ENCODE data around the gene HCAR2. TPM values are rescaled to one million over a fixed set of nuclear protein-coding genes. Genes with fewer than 3 reads are reported as not detected.

The HCAR2 gene
- total RNA-seq, 4 donors from 2014 or later: 0.18 TPM; not detected in 3

DNA sequence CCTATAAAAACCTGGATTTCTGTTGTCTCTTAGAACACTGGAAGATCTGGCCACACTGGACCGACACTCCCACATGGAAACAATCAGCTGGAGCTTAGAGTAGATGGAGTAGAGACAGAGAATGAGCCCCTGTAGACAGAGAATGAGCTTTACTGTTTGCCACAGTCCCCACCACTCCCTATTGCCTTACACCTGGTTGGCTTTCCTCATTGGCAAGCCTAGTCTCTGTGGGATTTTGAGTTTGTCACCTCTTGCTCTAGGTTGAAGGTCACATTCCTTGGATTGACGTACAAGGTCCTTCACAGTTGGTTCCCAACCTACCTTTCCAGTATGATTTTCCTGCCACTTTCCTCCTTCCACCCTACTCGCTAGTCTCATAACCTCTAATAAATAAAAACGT, 29.5 kb upstream of the HCAR2 start:
- TF ChIP-seq, protein P1, sequence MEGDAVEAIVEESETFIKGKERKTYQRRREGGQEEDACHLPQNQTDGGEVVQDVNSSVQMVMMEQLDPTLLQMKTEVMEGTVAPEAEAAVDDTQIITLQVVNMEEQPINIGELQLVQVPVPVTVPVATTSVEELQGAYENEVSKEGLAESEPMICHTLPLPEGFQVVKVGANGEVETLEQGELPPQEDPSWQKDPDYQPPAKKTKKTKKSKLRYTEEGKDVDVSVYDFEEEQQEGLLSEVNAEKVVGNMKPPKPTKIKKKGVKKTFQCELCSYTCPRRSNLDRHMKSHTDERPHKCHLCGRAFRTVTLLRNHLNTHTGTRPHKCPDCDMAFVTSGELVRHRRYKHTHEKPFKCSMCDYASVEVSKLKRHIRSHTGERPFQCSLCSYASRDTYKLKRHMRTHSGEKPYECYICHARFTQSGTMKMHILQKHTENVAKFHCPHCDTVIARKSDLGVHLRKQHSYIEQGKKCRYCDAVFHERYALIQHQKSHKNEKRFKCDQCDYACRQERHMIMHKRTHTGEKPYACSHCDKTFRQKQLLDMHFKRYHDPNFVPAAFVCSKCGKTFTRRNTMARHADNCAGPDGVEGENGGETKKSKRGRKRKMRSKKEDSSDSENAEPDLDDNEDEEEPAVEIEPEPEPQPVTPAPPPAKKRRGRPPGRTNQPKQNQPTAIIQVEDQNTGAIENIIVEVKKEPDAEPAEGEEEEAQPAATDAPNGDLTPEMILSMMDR (IDR thresholded peaks at IDR 0.05 in 4 of 5, conservative IDR thresholded peaks at IDR 0.05 in 1 of 5): no peak
- no peak for TF ChIP-seq POLR2A (IDR thresholded peaks at IDR 0.05)
- DNase-seq (no peak), ATAC-seq (no peak)
- no peak overlapping the region for H3K27ac ChIP-seq
- in situ Hi-C loops (cut with MboI; ENCODE audit: low sequenced_read_pairs in 4 of 4) (no loop called here), intact Hi-C loops (cut with DNase I; ENCODE audit: low total_unique reads) (no loop called here)
- H3K4me1 ChIP-seq: no peaks in the 10 kb centered on the region
- H3K9me3 ChIP-seq: no peaks in the 10 kb centered on the region
- peaks cover 0 to 4% (median 0%) of the 10 kb centered on the region in 3 donors for H3K27me3 ChIP-seq
- no peaks in the 10 kb centered on the region for H3K36me3 ChIP-seq
- H3K4me3 ChIP-seq: no peak overlapping the region

DNA sequence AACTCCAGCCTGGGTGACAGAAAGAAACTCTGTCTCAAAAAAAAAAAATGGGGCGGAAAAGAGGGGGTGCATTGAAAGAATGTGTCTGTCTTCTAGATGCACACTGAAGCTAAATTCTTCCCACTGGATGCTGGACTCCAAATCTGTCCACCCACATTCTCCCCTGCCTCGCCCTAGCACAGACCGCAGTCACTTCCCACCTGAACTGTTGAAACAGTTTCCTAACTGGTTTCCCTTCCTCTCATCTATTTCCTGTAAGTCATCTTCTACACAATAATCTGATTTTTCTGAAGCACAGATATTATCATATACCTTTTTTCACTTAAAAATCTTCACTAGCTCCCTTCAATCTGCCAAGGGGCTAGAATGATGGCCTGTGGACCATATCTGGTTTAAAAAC, 29.0 kb upstream of the HCAR2 start:
- intact Hi-C loops (cut with DNase I; ENCODE audit: low total_unique reads): no loop called here
- no peaks in the 10 kb centered on the region for H3K36me3 ChIP-seq

DNA sequence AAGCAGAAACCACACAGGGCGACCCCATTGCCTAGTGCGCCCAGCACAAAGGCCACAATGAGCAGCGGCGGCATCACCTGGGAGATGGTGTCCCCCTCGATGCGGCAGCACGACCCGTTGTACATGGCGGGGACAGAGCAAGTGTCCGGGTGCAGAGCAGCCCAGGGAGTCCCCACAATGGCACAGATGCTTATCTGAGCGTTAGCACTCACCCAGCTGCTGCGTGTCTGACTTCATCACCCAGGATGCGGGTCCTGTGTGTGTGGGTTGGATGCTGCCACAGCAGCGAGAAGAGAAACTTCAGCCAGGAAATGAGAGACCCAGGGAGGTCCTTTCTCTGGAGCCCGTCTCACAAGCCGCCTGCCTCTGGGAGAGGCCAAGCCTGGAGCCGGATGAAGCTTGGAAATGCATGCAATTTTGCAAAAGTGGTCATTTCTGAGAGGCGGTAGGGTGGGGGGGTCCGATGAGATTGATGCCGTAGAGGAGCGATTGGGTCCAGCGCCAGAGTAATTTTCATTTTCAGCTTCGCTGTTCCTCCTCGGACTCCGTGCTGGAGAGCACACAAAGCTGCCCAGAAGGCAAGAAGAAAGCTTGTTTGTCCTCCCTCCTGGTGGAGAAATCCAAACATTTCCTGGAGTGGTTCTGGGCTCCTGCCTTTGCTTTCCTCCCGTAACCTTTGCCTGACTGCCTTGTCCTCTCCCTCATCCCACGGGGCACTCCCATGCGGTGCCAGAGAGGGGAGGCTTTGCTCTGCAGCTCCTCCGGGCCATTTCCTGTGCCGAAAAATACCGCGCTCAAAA, 27.3 kb upstream of the HCAR2 start, which contains the start of gene HCAR1:
Gene HCAR1, minus strand, starts transcription at position 630 of the 800 bp plus-strand sequence. Its CDS starts 505 bp downstream, at position 125.
- Histone ChIP-seq H3K27ac (no peak within 1 kb of the TSS), H3K4me1 (no peaks in the 10 kb centered on the region), H3K9me3 (no peaks in the 10 kb centered on the region), H3K4me3 (peak within 1 kb of the TSS in 2 of 4 donors; percentile 6 to 7), H3K27me3 (peaks cover 0 to 4% (median 0%) of the 10 kb centered on the region in 3 donors), H3K36me3 (no peaks in the 10 kb centered on the region)
- in situ Hi-C loops (cut with MboI; ENCODE audit: low sequenced_read_pairs in 4 of 4): no loop called here
- intact Hi-C loops (cut with DNase I; ENCODE audit: low total_unique reads): no loop called here
- TF ChIP-seq, protein P1 (IDR thresholded peaks at IDR 0.05 in 4 of 5, conservative IDR thresholded peaks at IDR 0.05 in 1 of 5): no peak
- TF ChIP-seq POLR2A (IDR thresholded peaks at IDR 0.05): no peak
- DNase-seq: no peak
- no peak for ATAC-seq

More for the DNA sequence above, 29.0 kb upstream of the HCAR2 start:
- H3K27ac ChIP-seq: no peak overlapping the region
- no peak for TF ChIP-seq POLR2A (IDR thresholded peaks at IDR 0.05)
- TF ChIP-seq, protein P1 (IDR thresholded peaks at IDR 0.05 in 4 of 5, conservative IDR thresholded peaks at IDR 0.05 in 1 of 5): no peak
- ATAC-seq: no peak
- H3K9me3 ChIP-seq: no peaks in the 10 kb centered on the region
- H3K4me1 ChIP-seq: no peaks in the 10 kb centered on the region
- no peak for DNase-seq
- in situ Hi-C loops (cut with MboI; ENCODE audit: low sequenced_read_pairs in 4 of 4): no loop called here
- no peak overlapping the region for H3K4me3 ChIP-seq
- H3K27me3 ChIP-seq: peaks cover 0 to 4% (median 0%) of the 10 kb centered on the region in 3 donors

DNA sequence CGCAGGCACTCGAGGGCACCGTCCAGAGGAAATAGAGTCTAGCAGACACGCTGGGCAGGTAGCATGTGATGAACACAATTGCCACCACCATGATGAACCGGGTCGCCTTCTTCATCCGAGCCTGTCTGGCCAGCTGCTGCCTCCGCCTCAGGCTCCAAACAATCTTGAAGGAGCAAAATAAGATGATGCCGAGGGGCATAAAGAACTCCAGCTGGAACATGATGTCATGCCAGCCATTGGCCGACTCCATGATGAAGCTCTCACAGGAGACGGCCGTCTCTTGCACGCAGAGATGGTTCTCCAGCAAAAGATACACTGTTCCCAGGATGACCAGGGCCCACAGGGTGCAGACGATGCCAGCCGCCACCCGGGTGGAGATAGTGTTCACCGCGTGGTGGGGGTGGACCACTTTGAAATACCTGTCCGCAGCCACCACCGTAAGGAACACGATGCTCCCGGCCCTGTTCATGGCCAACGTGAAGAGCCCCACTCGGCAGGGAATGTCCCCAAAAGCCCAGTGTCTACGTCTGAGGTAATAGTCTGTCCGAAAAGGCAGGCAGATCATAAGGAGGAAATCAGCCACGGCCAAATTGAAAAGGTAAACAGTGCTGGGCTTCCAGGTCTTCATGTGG, 26.5 kb upstream of the HCAR2 start:
- intact Hi-C loops (cut with DNase I; ENCODE audit: low total_unique reads): no loop called here
- Histone ChIP-seq H3K36me3 (no peaks in the 10 kb centered on the region), H3K9me3 (no peaks in the 10 kb centered on the region), H3K4me3 (no peak overlapping the region), H3K4me1 (no peaks in the 10 kb centered on the region), H3K27ac (no peak overlapping the region), H3K27me3 (peaks cover 0 to 4% (median 0%) of the 10 kb centered on the region in 3 donors)
- TF ChIP-seq, protein P1 (IDR thresholded peaks at IDR 0.05 in 4 of 5, conservative IDR thresholded peaks at IDR 0.05 in 1 of 5): no peak
- TF ChIP-seq POLR2A (IDR thresholded peaks at IDR 0.05): no peak
- ATAC-seq (no peak), DNase-seq (no peak)
- in situ Hi-C loops (cut with MboI; ENCODE audit: low sequenced_read_pairs in 4 of 4): no loop called here

All from gastrocnemius medialis (tissue), 4 donors.